ENCODE results near the gene KDM3A. TPM values are rescaled to one million over a fixed set of nuclear protein-coding genes. Genes with fewer than 3 reads are reported as not detected.
"Not testable (repeated sequence)": the region's sequence is repeated elsewhere in the genome, so short reads cannot be mapped to it uniquely, and the experiment has no call there.

The KDM3A gene
- total RNA-seq, 1 experiment from 2014 or later, result 31.8 TPM

GRCh38 chr2:86492048-86492453 is 50.9 kb downstream of the KDM3A start:
- no peaks in the 10 kb centered on the region for H3K9me2 ChIP-seq (ENCODE audit: insufficient read depth)
- no peak overlapping the region for H3K4me3 ChIP-seq
- H2AFZ ChIP-seq, result no peak overlapping the region
- no peaks in the 10 kb centered on the region for H4K20me1 ChIP-seq (ENCODE audit: insufficient read depth)
- no peaks in the 10 kb centered on the region for H3K27me3 ChIP-seq (ENCODE audit: insufficient read depth, low read depth)
- BruUV-seq (replicated peaks), result no TSS peak
- DNase-seq, result no peak
- 0 out of 2 replicates have a peak, but pooled peaks cover 3% of the 10 kb centered on the region for H3F3A ChIP-seq (ENCODE audit: insufficient read depth, low read depth)
- H3K9me3 ChIP-seq (ENCODE audit: insufficient read depth, low read depth), result 0 out of 2 replicates have a peak, but pooled peaks cover 4% of the 10 kb centered on the region
- no peak overlapping the region for H3K27ac ChIP-seq
- peaks cover 53% of the 10 kb centered on the region for H3K36me3 ChIP-seq (ENCODE audit: low read depth)
- ChIA-PET CTCF (no interaction called here), POLR2A (ENCODE audit: unreplicated experiment) (interaction anchor here (0.6 kb wide), 1 partner anchor 129 kb away, joined by 6 read pairs; no protein-coding TSS in a partner anchor)
- H3K79me2 ChIP-seq (ENCODE audit: low read depth), result no peaks in the 10 kb centered on the region
- intact Hi-C loops (cut with micrococcal nuclease; ENCODE audit: unreplicated experiment), result no loop called here
- TF ChIP-seq CTCF (conservative IDR thresholded peaks at IDR 0.05), result no peak
- TF ChIP-seq EZH2 (IDR thresholded peaks at IDR 0.05; ENCODE audit: low read depth), result no peak
- no peaks in the 10 kb centered on the region for H3K4me1 ChIP-seq (replicated peaks; ENCODE audit: insufficient read depth)
- H3K4me2 ChIP-seq, result no peak overlapping the region

GRCh38 chr2:86496391-86496790 is 55.2 kb downstream of the KDM3A start:
- Histone ChIP-seq H3F3A (ENCODE audit: insufficient read depth, low read depth) (peaks cover 14% of the 10 kb centered on the region; the same call in 1 of the 2 replicates), H3K36me3 (ENCODE audit: low read depth) (peaks cover 42% of the 10 kb centered on the region)
- H3K79me2 ChIP-seq (ENCODE audit: low read depth); POLR2A ChIA-PET (ENCODE audit: unreplicated experiment); intact Hi-C loops (cut with micrococcal nuclease; ENCODE audit: unreplicated experiment); BruUV-seq (replicated peaks); H3K4me3 ChIP-seq; H3K27ac ChIP-seq; H3K9me2 ChIP-seq (ENCODE audit: insufficient read depth); H3K27me3 ChIP-seq (ENCODE audit: insufficient read depth, low read depth); CTCF ChIA-PET; H3K9me3 ChIP-seq (ENCODE audit: insufficient read depth, low read depth); DNase-seq; H2AFZ ChIP-seq; H3K4me1 ChIP-seq (replicated peaks; ENCODE audit: insufficient read depth); H4K20me1 ChIP-seq (ENCODE audit: insufficient read depth); H3K4me2 ChIP-seq: not testable (repeated sequence)

GRCh38 chr2:86498468-86499260 is 57.5 kb downstream of the KDM3A start:
- no peak overlapping the region for H3K27ac ChIP-seq
- ChIA-PET CTCF (interaction anchor here (0.7 kb wide), 1 partner anchor 112 kb away, joined by 6 read pairs; no protein-coding TSS in a partner anchor), POLR2A (ENCODE audit: unreplicated experiment) (no interaction called here)
- peaks cover 9% of the 10 kb centered on the region; the same call in 1 of the 2 replicates for H3K9me3 ChIP-seq (ENCODE audit: insufficient read depth, low read depth)
- no peaks in the 10 kb centered on the region for H3K9me2 ChIP-seq (ENCODE audit: insufficient read depth)
- no peak overlapping the region for H3K4me2 ChIP-seq
- BruUV-seq (replicated peaks), result no TSS peak
- DNase-seq, result peak in 1 of 2 experiments; percentile 68
- no peaks in the 10 kb centered on the region for H3K27me3 ChIP-seq (ENCODE audit: insufficient read depth, low read depth)
- no peak overlapping the region for H3K4me3 ChIP-seq
- no peak overlapping the region for H2AFZ ChIP-seq
- H3K79me2 ChIP-seq (ENCODE audit: low read depth), result no peaks in the 10 kb centered on the region
- peaks cover 24% of the 10 kb centered on the region for H3K36me3 ChIP-seq (ENCODE audit: low read depth)
- TF ChIP-seq CTCF (conservative IDR thresholded peaks at IDR 0.05), result no peak
- no peak for TF ChIP-seq EZH2 (IDR thresholded peaks at IDR 0.05; ENCODE audit: low read depth)
- H3K4me1 ChIP-seq (replicated peaks; ENCODE audit: insufficient read depth), result no peaks in the 10 kb centered on the region
- intact Hi-C loops (cut with micrococcal nuclease; ENCODE audit: unreplicated experiment), result no loop called here
- H4K20me1 ChIP-seq (ENCODE audit: insufficient read depth), result no peaks in the 10 kb centered on the region
- H3F3A ChIP-seq (ENCODE audit: insufficient read depth, low read depth), result peaks cover 11% of the 10 kb centered on the region; the same call in 1 of the 2 replicates

Data from PC-9 (cell line).